Naive thymus-derived CD4-positive, alpha-beta T cell (primary cell): ENCODE data around the gene PALLD. TPM values are rescaled to one million over a fixed set of nuclear protein-coding genes. Genes with fewer than 3 reads are reported as not detected.

Experiments
- ATAC-seq: fragments of 150-1000 bp; cut with Tn5 transposase; 2 replicates; pipeline ENCODE4 v1.10.0; 2021; ENCODE audit warnings: mild to moderate bottlenecking, moderate library complexity
- CTCF ChIA-PET: fragments of 350-600 bp; sonication (Branson Sonifier 250); formaldehyde crosslinking; loops from one replicate; lab custom pipeline; 2021; ENCODE audit warnings: antibody characterized with exemption; lab: Charles Lee
- POLR2A ChIA-PET: fragments of 350-600 bp; sonication (Branson Sonifier 250); formaldehyde crosslinking; loops from one replicate; lab custom pipeline; 2021; ENCODE audit warnings: antibody characterized with exemption, inconsistent platforms; lab: Charles Lee
- DNase-seq, 9 donors: peaks; one replicate each; pipeline versions ENCODE4 v3.0.0 to v3.0.0-alpha.2; 2020 to 2022; ENCODE audit warnings: mixed read lengths in 1 of 9
- H3K27ac ChIP-seq: one replicate; pipeline ENCODE4 v1.7.0; 2013; ENCODE audit warnings: mild to moderate bottlenecking, low read depth, low read length, moderate library complexity
- H3K27me3 ChIP-seq, 2 donors: one replicate each; pipeline ENCODE4 v1.7.0; 2013; ENCODE audit warnings: low read length in 2 of 2, mild to moderate bottlenecking in 2 of 2, moderate library complexity in 2 of 2; ENCODE audit not compliant: control insufficient read depth in 2 of 2, insufficient read depth in 2 of 2
- H3K36me3 ChIP-seq, 3 experiments: 1 replicate in 2 of 3; 2 replicates in 1 of 3; pipeline ENCODE4 v1.7.0; 2013; ENCODE audit warnings: low read length in 3 of 3, mild to moderate bottlenecking in 3 of 3, moderate library complexity in 1 of 3; ENCODE audit not compliant: insufficient read depth in 3 of 3, control insufficient read depth in 2 of 3
- H3K4me1 ChIP-seq, 2 donors: one replicate each; pipeline ENCODE4 v1.7.0; 2013; ENCODE audit warnings: low read length in 2 of 2, mild to moderate bottlenecking in 2 of 2, moderate library complexity in 1 of 2; ENCODE audit not compliant: control insufficient read depth in 2 of 2, insufficient read depth in 2 of 2
- H3K4me3 ChIP-seq: 2 replicates; pipeline ENCODE4 v1.7.0; 2013; ENCODE audit warnings: mild to moderate bottlenecking, low read length
- H3K9me3 ChIP-seq, 3 experiments: 1 replicate in 2 of 3; 2 replicates in 1 of 3; pipeline ENCODE4 v1.7.0; 2013; ENCODE audit warnings: low read length in 3 of 3; ENCODE audit not compliant: control insufficient read depth in 2 of 3
- H3K27ac Mint-ChIP-seq, 9 donors: one replicate each; pipeline ENCODE4 v1.8.0; 2020 to 2022; ENCODE audit warnings: mixed read lengths in 9 of 9, mild to moderate bottlenecking in 8 of 9, moderate library complexity in 5 of 9, inconsistent platforms in 2 of 9
- H3K27me3 Mint-ChIP-seq, 5 donors: one replicate each; pipeline ENCODE4 v1.8.0; 2021 to 2022; ENCODE audit warnings: mixed read lengths in 5 of 5, mild to moderate bottlenecking in 1 of 5
- H3K36me3 Mint-ChIP-seq, 5 donors: one replicate each; pipeline ENCODE4 v1.8.0; 2020 to 2022; ENCODE audit warnings: mixed read lengths in 5 of 5, mild to moderate bottlenecking in 3 of 5, inconsistent platforms in 1 of 5
- H3K4me1 Mint-ChIP-seq, 7 donors: one replicate each; pipeline ENCODE4 v1.8.0; 2020 to 2022; ENCODE audit warnings: mixed read lengths in 7 of 7, mild to moderate bottlenecking in 3 of 7, inconsistent platforms in 1 of 7
- H3K4me3 Mint-ChIP-seq, 10 donors: one replicate each; pipeline ENCODE4 v1.8.0; 2020 to 2022; ENCODE audit warnings: mild to moderate bottlenecking in 10 of 10, mixed read lengths in 10 of 10, moderate library complexity in 6 of 10, inconsistent platforms in 2 of 10
- H3K9me3 Mint-ChIP-seq, 11 donors: one replicate each; pipeline ENCODE4 v1.8.0; 2020 to 2022; ENCODE audit warnings: mixed read lengths in 11 of 11, mild to moderate bottlenecking in 4 of 11, inconsistent platforms in 1 of 11, moderate library complexity in 1 of 11
- intact Hi-C, 2 donors: fragments of 100-400 bp; cut with micrococcal nuclease; formaldehyde crosslinking; loops; one replicate each; pipeline ENCODE4 v1.15.1; 2023
- polyA plus RNA-seq, 2 donors: library from polyadenylated mRNA; unstranded; fragments of 300-500 nt; fragmentation: Illumina TruSeq; gene quantifications; one replicate each; pipeline ENCODE4 v1.2.3, GENCODE V29; 2021
- total RNA-seq, 6 experiments: library from RNA in 5 of 6; stranded (reverse) in 5 of 6; gene quantifications; 1 replicate in 5 of 6; 2 replicates in 1 of 6; pipeline ENCODE4 v1.2.3 and lab custom pipeline; 2021 to 2026

Gene PALLD
- total and polyA plus RNA-seq, 7 experiments from 2014 or later = 0.51 to 11.9 (median 0.76) TPM

DNA sequence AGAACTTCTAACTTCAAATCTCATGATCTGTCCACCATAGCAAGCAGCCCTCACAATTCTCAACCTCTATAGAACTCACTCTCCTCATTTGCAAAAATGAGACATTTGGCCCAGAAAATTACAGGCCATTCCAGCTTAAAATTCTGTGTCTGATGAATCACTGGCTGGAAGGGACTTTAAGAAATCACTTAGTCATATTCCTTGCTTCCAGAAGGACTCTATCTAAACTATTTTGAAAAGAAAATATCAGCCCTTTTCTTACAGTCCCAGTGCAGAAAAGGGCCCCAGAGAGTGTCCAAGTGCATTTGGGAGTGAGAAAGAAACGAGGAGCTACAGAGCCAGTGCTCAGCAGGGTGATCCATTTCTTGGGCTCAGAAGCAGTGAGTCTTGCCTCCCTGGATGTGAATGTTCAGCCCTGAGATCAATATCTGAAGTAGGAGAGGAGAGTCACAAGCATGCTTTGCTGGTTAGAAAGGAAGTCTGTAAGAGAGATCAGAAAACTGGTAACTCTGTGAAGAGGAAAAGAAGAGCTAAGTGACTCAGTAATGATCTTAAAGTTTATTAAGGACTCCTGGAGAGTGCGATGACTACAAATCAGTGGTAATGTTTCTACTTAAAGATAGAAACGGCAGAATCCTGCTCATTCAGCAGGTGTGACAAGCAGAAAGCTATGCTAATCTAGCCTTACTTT lies 139.8 kb downstream of the PALLD start:
- CTCF ChIA-PET = no interaction called here
- peaks cover 0 to 7% (median 0%) of the 10 kb centered on the region in 5 donors for H3K36me3 Mint-ChIP-seq
- H3K27me3 Mint-ChIP-seq = peaks cover 38 to 54% (median 45%) of the 10 kb centered on the region in 5 donors

DNA sequence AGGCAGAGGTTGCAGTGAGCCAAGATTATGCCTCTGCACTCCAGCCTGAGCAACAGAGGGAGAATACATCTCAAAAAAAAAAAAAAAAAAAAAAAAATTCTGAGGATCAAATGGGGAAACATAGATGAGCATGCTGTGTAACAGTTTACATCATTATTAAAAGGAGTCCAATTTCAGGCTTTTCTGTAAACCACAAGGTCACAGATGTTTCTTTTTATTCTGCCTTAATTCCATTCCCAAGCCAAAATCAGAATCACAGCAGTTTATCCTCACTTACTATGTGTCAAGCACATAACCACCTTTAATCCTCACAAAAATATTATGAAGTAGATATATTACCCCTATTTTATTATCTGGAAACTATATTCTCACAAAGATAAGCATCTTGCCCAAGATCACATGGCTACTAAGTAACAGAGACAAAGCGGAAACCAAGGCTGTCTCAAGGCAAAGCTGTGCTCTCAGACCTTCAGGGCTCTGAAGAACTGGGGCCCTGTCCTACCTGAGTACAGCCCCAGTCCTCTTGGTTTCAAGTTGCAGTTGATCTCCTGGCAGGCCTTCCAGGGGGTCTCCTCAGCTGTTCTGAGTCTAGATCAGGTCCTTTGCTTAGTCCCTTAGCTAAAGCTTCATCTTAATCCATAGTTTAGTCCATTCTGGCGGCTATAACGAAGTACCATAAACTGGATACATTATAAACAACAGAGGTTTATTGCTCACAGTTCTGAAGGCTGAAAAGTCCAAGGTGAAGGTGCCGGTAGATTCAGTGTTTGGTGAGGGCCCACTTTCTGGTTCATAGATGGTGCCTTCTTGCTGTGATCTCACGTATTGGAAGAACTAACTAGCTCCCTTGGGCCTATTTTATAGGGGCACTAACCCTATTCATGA lies 141.3 kb downstream of the PALLD start:
- H3K4me1 Mint-ChIP-seq = peaks cover 0 to 5% (median 0%) of the 10 kb centered on the region in 7 donors
- Histone ChIP-seq H3K27me3 (peaks cover 0 to 3% of the 10 kb centered on the region in 2 donors), H3K4me1 (no peaks in the 10 kb centered on the region), H3K9me3 (no peaks in the 10 kb centered on the region), H3K4me3 (no peak overlapping the region), H3K36me3 (no peaks in the 10 kb centered on the region), H3K27ac (no peak overlapping the region)
- H3K36me3 Mint-ChIP-seq = peaks cover 0 to 7% (median 0%) of the 10 kb centered on the region in 5 donors
- H3K27ac Mint-ChIP-seq = no peak overlapping the region
- peaks cover 0 to 7% (median 0%) of the 10 kb centered on the region in 11 donors for H3K9me3 Mint-ChIP-seq
- H3K27me3 Mint-ChIP-seq = peaks cover 28 to 45% (median 36%) of the 10 kb centered on the region in 5 donors
- POLR2A ChIA-PET = no interaction called here
- CTCF ChIA-PET = no interaction called here
- DNase-seq = no peak
- intact Hi-C loops = no loop called here
- H3K4me3 Mint-ChIP-seq = no peak overlapping the region
- ATAC-seq = no peak

More for the DNA sequence above, 139.8 kb downstream of the PALLD start:
- Histone ChIP-seq H3K4me3 (no peak overlapping the region), H3K27ac (no peak overlapping the region), H3K9me3 (no peaks in the 10 kb centered on the region), H3K27me3 (peaks cover 0 to 3% of the 10 kb centered on the region in 2 donors), H3K4me1 (no peaks in the 10 kb centered on the region), H3K36me3 (no peaks in the 10 kb centered on the region)
- no peak overlapping the region for H3K4me3 Mint-ChIP-seq
- DNase-seq = no peak
- H3K4me1 Mint-ChIP-seq = peaks cover 0 to 14% (median 9%) of the 10 kb centered on the region in 7 donors
- intact Hi-C loops = no loop called here
- POLR2A ChIA-PET = no interaction called here
- H3K9me3 Mint-ChIP-seq = peaks cover 0 to 7% (median 0%) of the 10 kb centered on the region in 11 donors
- no peak for ATAC-seq
- H3K27ac Mint-ChIP-seq = no peak overlapping the region

DNA sequence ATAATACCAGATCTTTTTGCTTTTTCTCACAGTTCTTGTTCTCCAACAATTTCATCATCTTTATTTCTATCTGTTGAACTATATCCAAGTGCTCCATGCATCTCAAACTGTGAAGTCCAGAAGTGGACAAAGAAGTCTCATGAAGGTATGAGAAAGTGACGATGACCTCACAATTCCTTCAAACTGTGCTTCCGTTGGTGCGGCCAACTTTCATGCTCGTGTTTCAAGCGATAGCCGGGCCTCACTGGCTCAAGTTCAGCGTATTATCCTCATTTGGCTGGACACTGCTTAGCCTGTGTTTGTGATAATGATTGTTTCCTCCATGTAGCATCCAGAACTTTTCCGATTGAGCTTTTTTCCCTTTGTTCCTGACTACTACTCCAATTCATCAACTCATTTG lies 143.1 kb downstream of the PALLD start:
- no peaks in the 10 kb centered on the region for H3K36me3 ChIP-seq
- CTCF ChIA-PET = no interaction called here
- no peak for ATAC-seq
- no peak overlapping the region for H3K27ac Mint-ChIP-seq
- intact Hi-C loops = no loop called here
- H3K4me1 Mint-ChIP-seq = no peaks in the 10 kb centered on the region
- no peaks in the 10 kb centered on the region for H3K27me3 ChIP-seq
- no peak for DNase-seq
- H3K4me3 Mint-ChIP-seq = no peak overlapping the region
- peaks cover 0 to 7% (median 0%) of the 10 kb centered on the region in 5 donors for H3K36me3 Mint-ChIP-seq
- no peak overlapping the region for H3K27ac ChIP-seq
- POLR2A ChIA-PET = no interaction called here
- H3K9me3 Mint-ChIP-seq = peaks cover 0 to 7% (median 0%) of the 10 kb centered on the region in 11 donors
- no peak overlapping the region for H3K4me3 ChIP-seq
- peaks cover 22 to 46% (median 27%) of the 10 kb centered on the region in 5 donors for H3K27me3 Mint-ChIP-seq
- no peaks in the 10 kb centered on the region for H3K9me3 ChIP-seq
- H3K4me1 ChIP-seq = no peaks in the 10 kb centered on the region

DNA sequence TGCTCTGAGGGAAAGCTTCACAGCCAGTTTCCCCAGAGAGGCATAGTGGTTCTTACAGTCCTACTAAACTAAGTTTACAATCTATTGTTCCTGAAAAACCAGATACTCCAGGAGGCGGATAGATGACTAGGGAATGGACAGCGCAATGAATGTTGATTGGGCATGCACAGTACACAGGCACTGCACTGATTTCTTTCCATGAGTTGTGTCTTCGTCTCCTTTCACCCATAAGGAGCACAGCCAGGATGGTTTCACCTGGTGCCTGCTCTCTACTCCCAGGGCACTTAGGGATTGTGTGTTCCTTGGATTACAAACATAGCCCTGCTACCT lies 144.9 kb downstream of the PALLD start:
- ChIA-PET POLR2A (no interaction called here), CTCF (no interaction called here)
- DNase-seq (no peak), ATAC-seq (no peak)
- Mint-ChIP-seq H3K4me1 (no peaks in the 10 kb centered on the region), H3K27me3 (peaks cover 7 to 38% (median 26%) of the 10 kb centered on the region in 5 donors), H3K36me3 (peaks cover 0 to 7% (median 0%) of the 10 kb centered on the region in 5 donors), H3K9me3 (peaks cover 0 to 7% (median 0%) of the 10 kb centered on the region in 11 donors), H3K4me3 (no peak overlapping the region), H3K27ac (no peak overlapping the region)
- intact Hi-C loops = no loop called here
- Histone ChIP-seq H3K4me1 (no peaks in the 10 kb centered on the region), H3K36me3 (no peaks in the 10 kb centered on the region), H3K9me3 (no peaks in the 10 kb centered on the region), H3K4me3 (no peak overlapping the region), H3K27me3 (no peaks in the 10 kb centered on the region), H3K27ac (no peak overlapping the region)

DNA sequence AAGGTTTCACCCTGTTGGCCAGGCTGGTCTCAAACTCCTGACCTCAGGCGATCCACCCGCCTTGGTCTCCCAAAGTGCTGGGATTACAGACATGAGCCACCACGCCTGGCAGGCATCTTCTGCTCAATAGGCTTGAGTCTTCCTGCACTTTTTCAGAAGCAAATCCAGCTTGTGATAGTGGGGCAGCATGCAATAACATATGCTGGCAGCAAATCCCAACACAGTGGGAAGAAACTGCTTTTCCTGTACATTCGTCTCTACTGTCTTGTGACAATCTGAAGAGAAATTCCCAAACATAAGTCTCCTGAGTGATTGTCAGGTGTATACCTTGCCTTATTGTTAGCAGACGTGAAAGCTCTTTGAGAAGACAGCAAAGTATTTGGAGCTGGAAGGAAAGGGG lies 145.7 kb downstream of the PALLD start:
- H3K4me3 ChIP-seq = no peak overlapping the region
- H3K27me3 ChIP-seq = no peaks in the 10 kb centered on the region
- H3K27ac Mint-ChIP-seq = no peak overlapping the region
- intact Hi-C loops = no loop called here
- no peak for DNase-seq
- peaks cover 0 to 7% (median 0%) of the 10 kb centered on the region in 11 donors for H3K9me3 Mint-ChIP-seq
- no peaks in the 10 kb centered on the region for H3K4me1 Mint-ChIP-seq
- no peaks in the 10 kb centered on the region for H3K36me3 ChIP-seq
- no peak overlapping the region for H3K27ac ChIP-seq
- no peak for ATAC-seq
- peaks cover 6 to 37% (median 26%) of the 10 kb centered on the region in 5 donors for H3K27me3 Mint-ChIP-seq
- no peak overlapping the region for H3K4me3 Mint-ChIP-seq
- H3K4me1 ChIP-seq = no peaks in the 10 kb centered on the region
- ChIA-PET POLR2A (no interaction called here), CTCF (no interaction called here)
- H3K9me3 ChIP-seq = no peaks in the 10 kb centered on the region
- peaks cover 0 to 7% (median 0%) of the 10 kb centered on the region in 5 donors for H3K36me3 Mint-ChIP-seq

DNA sequence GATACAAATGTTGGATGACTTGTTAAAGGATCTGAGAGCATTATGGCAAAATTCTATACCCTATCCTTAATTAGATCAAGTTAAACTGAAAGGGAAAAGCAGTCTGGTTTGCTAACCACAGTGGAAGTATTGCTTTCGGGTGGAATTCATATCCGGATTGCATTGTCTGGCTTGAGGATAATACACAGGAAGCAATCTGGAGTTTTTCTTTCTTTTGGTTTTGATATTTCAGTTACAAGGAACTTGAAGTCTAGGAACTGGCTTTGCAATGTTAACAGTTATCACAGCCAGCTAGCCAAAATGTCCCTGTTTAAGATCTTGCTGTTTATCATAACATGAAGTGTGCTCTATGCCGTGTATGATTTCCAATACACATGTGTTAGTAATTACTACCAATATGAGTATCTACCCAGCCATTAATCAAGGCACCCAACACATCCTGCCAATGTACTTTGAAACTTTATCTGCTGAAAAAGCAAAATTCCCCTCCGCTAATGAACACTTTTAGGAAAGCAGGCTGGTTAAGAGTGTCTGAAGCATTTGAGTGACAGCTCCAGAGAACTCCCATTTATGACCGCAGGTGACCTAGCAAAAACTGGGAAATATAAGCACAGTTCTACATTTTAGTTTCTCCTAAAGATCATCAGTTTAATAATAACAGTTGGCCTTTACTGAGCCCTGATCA lies 146.4 kb downstream of the PALLD start:
- peaks cover 0 to 7% (median 0%) of the 10 kb centered on the region in 11 donors for H3K9me3 Mint-ChIP-seq
- POLR2A ChIA-PET = no interaction called here
- Histone ChIP-seq H3K27ac (no peak overlapping the region), H3K36me3 (no peaks in the 10 kb centered on the region), H3K9me3 (no peaks in the 10 kb centered on the region), H3K4me1 (no peaks in the 10 kb centered on the region), H3K4me3 (no peak overlapping the region), H3K27me3 (no peaks in the 10 kb centered on the region)
- H3K4me3 Mint-ChIP-seq = no peak overlapping the region
- intact Hi-C loops = no loop called here
- CTCF ChIA-PET = no interaction called here
- no peaks in the 10 kb centered on the region for H3K4me1 Mint-ChIP-seq
- peaks cover 6 to 37% (median 26%) of the 10 kb centered on the region in 5 donors for H3K27me3 Mint-ChIP-seq
- ATAC-seq (no peak), DNase-seq (no peak)
- no peak overlapping the region for H3K27ac Mint-ChIP-seq
- peaks cover 0 to 7% (median 0%) of the 10 kb centered on the region in 5 donors for H3K36me3 Mint-ChIP-seq
